ENCODE results near the gene DLGAP1. TPM values are rescaled to one million over a fixed set of nuclear protein-coding genes. Genes with fewer than 3 reads are reported as not detected.

Gene DLGAP1
- total and polyA plus RNA-seq, 2 of the 4 experiments (the other 2 are of a cell fraction) = under 0.01 to 0.09 TPM

DNA sequence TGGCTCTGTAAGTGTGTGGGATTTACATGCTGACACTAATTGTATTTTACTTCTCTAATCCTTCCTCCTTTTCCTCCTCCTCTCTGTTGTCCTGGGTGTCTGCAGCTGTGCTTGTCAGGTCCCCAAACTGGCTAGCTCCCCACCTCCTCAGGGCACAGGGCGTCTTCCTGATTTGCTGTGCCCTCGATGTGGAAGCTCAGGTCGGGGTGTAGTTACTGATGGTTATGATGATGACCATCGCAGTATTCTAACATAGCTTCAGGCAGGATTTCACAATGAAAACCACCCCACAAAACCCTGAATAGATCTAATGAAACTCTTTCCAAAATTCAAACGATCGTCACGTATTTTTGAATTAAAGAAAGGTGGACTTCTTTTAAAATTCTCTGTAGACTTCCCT lies 576.7 kb downstream of the DLGAP1 start:
- Histone ChIP-seq H3K4me2 (ENCODE audit: low read depth, low read length) (no peak overlapping the region), H3K4ac (ENCODE audit: low read depth, low read length) (no peak overlapping the region), H2BK15ac (ENCODE audit: low read depth, low read length) (no peak overlapping the region), H3K9me3 (ENCODE audit: control insufficient read depth, insufficient read depth, low read length) (no peaks in the 10 kb centered on the region), H3K4me3 (ENCODE audit: insufficient read depth, low read depth, low read length) (no peak overlapping the region), H4K8ac (ENCODE audit: low read depth in 2 of 2, low read length in 2 of 2) (no peak overlapping the region), H2AK5ac (ENCODE audit: low read depth, low read length) (no peak overlapping the region), H3K56ac (ENCODE audit: extremely low read depth, insufficient read depth, low read length) (no peak overlapping the region), H3K18ac (ENCODE audit: low read depth, low read length) (no peak overlapping the region), H2BK20ac (ENCODE audit: low read depth, low read length) (no peak overlapping the region), H3K14ac (replicated peaks; ENCODE audit: low read depth, low read length) (no peak overlapping the region), H3K27me3 (ENCODE audit: control insufficient read depth, insufficient read depth, low read length) (peaks cover 4% of the 10 kb centered on the region), H4K91ac (ENCODE audit: insufficient read depth, low read depth, low read length) (no peak overlapping the region), H3K36me3 (ENCODE audit: control insufficient read depth, insufficient read depth, low read length) (no peaks in the 10 kb centered on the region), H3K4me1 (ENCODE audit: control insufficient read depth, insufficient read depth, low read length) (0 out of 2 replicates have a peak, but pooled peaks cover 2% of the 10 kb centered on the region), H2AK9ac (replicated peaks; ENCODE audit: low read depth, low read length, poor library complexity) (no peak overlapping the region), H2BK5ac (ENCODE audit: low read depth, low read length, poor library complexity, severe bottlenecking) (no peak overlapping the region), H2BK120ac (ENCODE audit: low read depth, low read length) (no peak overlapping the region), H3K9me1 (ENCODE audit: insufficient read depth, low read length) (no peaks in the 10 kb centered on the region), H2AFZ (replicated peaks; ENCODE audit: low read length, poor library complexity) (no peak overlapping the region), H4K5ac (ENCODE audit: low read depth, low read length) (no peak overlapping the region; the same call in 1 of the 2 replicates), H4K20me1 (ENCODE audit: insufficient read depth, low read length) (no peaks in the 10 kb centered on the region), H3K27ac (ENCODE audit: insufficient read depth, low read length) (no peak overlapping the region), H3K23ac (ENCODE audit: low read depth, low read length) (no peak overlapping the region), H3K9ac (ENCODE audit: low read depth, low read length) (no peak overlapping the region), H3K79me1 (ENCODE audit: low read depth in 1 of 2, low read length in 2 of 2) (no peaks in the 10 kb centered on the region)
- dilution Hi-C loops (cut with HindIII; ENCODE audit: low sequenced_read_pairs, unreplicated experiment) (no loop called here), intact Hi-C loops (cut with micrococcal nuclease) (no loop called here), in situ Hi-C loops (cut with MboI; ENCODE audit: low sequenced_read_pairs) (no loop called here)
- ATAC-seq (ENCODE audit: low read depth) (no peak), DNase-seq (no peak)
- POLR2A ChIA-PET (ENCODE audit: unreplicated experiment) = no interaction called here
- no peak for TF ChIP-seq RAD21 (IDR thresholded peaks at IDR 0.05; ENCODE audit: low read length)
- TF ChIP-seq FOS (IDR thresholded peaks at IDR 0.05; ENCODE audit: low read depth, low read length) = no peak
- no peak for TF ChIP-seq CEBPB (IDR thresholded peaks at IDR 0.05; ENCODE audit: low read depth, low read length)
- TF ChIP-seq MAZ (IDR thresholded peaks at IDR 0.05; ENCODE audit: borderline replicate concordance, low read depth, low read length) = no peak
- TF ChIP-seq SMC3 (IDR thresholded peaks at IDR 0.05; ENCODE audit: low read depth, low read length) = no peak
- no peak for TF ChIP-seq POLR2A (IDR thresholded peaks at IDR 0.05; ENCODE audit: low read depth, low read length)
- no peak for TF ChIP-seq NFE2L2 (IDR thresholded peaks at IDR 0.05; ENCODE audit: low read depth, low read length)
- CTCF ChIA-PET = no interaction called here
- 100% methylated on average over 1 of the region's 7 CpGs; no CpG with 5 or more reads in 1 of the 2 experiments for WGBS, 2 experiments (ENCODE audit: extremely low coverage in 2 of 2, insufficient read length in 1 of 2)
- no TSS peak for BruUV-seq (replicated peaks)
